GM10266 (cell line): ENCODE data around the gene HSPA12B.

ENCODE experiments used
- DNase-seq: peaks from one replicate; pipeline ENCODE4 v3.0.0; 2012; ENCODE audit errors: extremely low spot score
- TF ChIP-seq, protein P1 (sequence below): IDR thresholded peaks from 2 replicates; pipeline ENCODE4 v1.5.1; 2012; ENCODE audit warnings: mild to moderate bottlenecking, low read depth; ENCODE audit not compliant: control insufficient read depth, insufficient read depth; ENCODE audit errors: missing control alignments

Gene HSPA12B

DNA sequence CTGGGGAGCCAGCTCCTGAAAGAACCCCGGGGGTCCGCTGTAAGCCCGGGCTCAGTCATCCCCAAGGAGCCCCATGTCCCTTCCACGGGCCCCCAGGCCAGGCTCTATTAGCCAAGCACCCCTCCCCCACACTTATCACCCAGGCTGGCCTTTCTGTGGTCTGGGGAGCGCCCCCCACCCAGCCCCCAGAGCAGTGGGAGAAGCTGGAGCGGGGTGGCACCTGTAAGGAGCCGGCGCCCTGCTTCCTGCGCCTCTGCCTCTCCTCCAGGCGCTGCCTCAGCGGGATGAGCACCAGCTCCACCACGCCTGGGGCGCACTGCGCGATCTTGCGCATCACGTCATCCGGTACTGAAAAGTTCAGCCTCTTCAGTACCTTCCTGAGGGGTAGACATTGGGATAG is 46.5 kb downstream of the HSPA12B start:
- DNase-seq, result no peak
- TF ChIP-seq, protein P1, sequence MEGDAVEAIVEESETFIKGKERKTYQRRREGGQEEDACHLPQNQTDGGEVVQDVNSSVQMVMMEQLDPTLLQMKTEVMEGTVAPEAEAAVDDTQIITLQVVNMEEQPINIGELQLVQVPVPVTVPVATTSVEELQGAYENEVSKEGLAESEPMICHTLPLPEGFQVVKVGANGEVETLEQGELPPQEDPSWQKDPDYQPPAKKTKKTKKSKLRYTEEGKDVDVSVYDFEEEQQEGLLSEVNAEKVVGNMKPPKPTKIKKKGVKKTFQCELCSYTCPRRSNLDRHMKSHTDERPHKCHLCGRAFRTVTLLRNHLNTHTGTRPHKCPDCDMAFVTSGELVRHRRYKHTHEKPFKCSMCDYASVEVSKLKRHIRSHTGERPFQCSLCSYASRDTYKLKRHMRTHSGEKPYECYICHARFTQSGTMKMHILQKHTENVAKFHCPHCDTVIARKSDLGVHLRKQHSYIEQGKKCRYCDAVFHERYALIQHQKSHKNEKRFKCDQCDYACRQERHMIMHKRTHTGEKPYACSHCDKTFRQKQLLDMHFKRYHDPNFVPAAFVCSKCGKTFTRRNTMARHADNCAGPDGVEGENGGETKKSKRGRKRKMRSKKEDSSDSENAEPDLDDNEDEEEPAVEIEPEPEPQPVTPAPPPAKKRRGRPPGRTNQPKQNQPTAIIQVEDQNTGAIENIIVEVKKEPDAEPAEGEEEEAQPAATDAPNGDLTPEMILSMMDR, result no peak

DNA sequence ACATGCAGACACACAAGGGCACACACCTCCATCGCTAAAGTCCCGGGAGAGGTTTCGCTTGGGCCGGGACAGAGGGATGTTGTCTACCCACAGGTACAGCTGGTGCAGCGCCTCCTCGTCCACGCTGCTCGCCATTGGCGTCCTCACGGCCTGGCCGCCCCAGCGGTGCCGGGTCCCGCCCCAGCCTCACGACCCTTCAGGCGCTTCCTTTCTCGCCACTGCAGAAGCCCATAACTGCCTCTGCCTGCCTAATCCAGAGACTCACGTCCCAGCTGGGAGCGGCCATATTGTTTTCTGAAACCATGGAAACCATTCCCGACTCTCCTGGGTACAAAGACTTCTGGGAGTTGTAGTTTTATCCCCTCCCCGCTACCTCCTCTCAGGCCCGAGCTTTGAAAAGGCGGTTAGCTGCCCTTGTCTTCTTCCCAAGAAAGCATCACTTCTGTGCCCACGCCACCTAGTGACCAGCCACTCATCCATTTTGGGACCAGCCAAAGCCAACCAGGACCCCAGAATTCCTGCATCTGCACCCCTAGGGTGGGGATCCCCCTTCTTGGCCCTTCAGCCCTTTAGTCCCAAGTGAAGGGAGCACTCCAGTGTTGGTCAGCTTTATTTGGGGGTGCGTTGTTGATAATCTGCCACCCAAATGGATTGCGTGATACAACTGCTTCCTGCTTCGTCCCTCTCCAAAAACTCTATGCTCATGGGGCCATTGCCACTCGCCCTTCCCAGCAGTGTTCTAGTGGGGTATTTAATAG is 48.8 kb downstream of the HSPA12B start, which contains the start of gene SPEF1:
Gene SPEF1, minus strand, starts transcription at position 296 of the 758 bp plus-strand sequence. Its CDS starts 161 bp downstream, at position 135.
- DNase-seq, result peak; percentile 93
- TF ChIP-seq, protein P1, result peak; percentile 29

DNA sequence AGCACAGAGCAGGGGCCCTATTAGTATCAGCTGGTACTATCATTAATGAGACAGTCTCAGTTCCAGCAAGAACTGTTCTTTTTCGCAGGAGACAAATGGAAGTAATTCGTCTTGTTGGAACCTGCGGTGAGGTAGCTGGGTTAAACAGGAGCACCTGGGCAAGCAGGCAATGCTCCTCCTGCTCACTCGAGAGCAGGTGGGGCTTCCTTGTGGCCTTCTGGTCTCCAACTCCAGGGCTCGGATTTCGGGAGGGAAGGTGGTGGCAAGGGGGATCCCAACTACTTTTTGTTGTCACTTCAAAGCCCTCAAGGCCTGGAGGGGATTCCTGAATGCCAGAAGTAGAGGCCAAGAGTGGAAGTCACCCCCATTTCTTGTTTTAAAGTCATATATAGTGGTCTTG is 50.1 kb downstream of the HSPA12B start:
- TF ChIP-seq, protein P1, result no peak

DNA sequence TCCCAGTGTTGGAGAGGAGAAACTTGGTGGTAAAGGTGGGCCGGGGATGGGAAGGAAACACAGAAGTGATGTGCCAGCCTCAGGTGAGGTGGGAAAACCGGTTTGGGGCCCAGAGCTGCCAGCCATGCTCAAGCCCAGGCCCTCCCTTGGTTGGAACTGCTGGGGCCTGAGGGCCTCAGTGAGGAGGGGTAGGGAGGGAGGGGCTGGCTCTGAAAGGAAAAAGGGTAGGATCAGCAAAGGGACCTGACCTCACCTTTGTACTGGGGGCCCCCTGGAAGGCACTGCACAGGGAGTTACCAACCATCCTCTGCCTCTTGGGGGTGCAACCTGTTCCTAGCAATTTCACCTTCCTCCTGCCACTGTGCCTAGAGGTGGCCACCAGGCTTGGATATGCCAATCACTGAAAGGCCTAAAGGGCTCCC is 50.6 kb downstream of the HSPA12B start:
- TF ChIP-seq, protein P1, result no peak
- no peak for DNase-seq

More for the DNA sequence above, 50.1 kb downstream of the HSPA12B start:
- no peak for DNase-seq

DNA sequence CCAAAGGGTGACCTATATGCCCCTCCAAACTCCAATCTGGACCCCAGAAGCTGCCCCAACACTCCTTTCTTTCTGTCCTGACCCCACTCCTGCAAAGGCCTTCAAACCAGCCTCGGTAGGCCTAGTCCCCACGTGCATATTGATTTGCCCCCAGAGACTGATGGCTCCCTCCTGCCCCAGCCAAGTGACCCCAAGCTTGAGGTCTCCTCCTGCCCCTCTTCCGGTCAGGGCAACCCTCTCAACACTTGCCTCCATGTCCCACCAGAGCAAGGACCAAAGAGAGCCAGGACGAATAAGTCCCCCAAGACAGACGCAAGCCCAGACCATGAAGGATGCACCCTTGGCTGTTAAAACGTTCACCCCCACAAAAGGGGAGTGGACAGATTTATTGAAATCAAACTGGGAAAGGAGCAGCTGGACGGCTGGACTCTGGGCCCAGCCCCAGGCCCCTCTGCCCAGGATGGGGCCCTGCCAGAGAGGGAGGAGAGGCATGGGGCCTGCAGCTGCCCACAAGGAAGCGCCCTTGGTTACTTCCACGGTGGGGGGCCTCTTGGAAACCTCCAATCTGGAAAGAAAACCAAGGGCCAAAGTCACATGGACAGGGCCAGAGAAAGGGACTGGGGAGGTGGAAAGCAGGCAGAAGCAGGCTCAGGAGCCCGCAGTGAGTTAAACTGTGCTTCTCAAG is 51.2 kb downstream of the HSPA12B start:
- TF ChIP-seq, protein P1, result no peak
- no peak for DNase-seq

DNA sequence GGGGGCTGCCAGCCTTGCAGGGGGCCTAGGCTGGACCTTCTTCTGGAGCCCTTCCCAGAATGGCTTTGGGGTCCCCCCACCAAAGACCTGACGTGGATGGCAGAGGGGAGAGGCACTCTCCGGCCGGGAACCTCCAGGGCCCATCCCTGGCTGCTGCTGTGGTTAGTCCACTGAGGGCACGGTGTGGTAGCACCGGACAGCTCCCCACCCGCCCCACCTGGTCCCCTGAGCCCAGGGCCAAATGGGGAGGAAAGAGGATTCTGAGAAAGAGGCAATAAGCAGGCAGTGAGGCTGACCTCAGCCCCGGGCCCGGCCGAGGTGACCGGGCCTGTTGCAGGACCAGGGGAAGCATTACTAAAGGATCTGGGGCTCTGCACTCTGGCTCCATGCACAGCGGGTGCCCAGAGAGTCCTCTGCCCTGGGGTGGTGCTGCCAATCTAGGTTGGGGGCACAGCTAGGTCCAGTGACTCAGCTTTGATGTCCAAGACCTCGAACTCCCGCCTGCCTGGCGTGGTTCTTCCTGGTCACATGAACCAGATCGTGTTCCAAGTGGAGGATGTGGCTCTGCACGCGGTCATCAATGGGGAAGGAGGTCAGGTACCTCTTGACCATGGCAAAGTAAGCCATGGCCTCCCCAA is 51.9 kb downstream of the HSPA12B start:
- no peak for DNase-seq
- TF ChIP-seq, protein P1, result no peak
